HG03378 (cell line): ENCODE results near the gene KCNK10.

Experiments
- ATAC-seq: cut with Tn5 transposase; IDR thresholded peaks from one replicate; pipeline ENCODE4 v1.9.1; 2021; ENCODE audit warnings: mild to moderate bottlenecking, moderate library complexity; ENCODE audit not compliant: unreplicated experiment

Gene KCNK10, protein sequence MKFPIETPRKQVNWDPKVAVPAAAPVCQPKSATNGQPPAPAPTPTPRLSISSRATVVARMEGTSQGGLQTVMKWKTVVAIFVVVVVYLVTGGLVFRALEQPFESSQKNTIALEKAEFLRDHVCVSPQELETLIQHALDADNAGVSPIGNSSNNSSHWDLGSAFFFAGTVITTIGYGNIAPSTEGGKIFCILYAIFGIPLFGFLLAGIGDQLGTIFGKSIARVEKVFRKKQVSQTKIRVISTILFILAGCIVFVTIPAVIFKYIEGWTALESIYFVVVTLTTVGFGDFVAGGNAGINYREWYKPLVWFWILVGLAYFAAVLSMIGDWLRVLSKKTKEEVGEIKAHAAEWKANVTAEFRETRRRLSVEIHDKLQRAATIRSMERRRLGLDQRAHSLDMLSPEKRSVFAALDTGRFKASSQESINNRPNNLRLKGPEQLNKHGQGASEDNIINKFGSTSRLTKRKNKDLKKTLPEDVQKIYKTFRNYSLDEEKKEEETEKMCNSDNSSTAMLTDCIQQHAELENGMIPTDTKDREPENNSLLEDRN

DNA sequence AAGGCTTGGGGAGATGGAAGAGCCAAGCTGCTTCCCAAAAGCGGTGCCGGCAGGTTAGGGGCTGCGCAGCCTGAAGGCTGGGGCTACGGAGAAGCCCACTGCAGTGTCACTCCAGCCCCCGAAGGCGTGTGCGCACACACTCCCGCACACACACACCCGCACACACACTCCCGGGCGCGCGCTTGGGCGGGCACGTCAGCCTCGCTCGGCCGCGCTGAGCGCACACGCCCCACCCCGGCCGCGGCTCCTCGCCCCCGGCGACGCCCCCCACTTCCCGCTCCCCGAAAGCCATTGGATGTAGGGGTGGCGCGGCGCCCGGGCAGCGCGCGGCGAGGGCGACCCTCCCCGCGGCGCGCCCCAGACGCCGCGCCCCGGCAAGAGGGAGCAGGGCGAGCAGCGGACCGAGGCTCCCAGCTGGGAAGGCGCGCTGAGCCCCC is at the start of gene KCNK10:
Gene KCNK10 (minus strand): TSS at position 184 of the 437 bp plus-strand sequence. CDS start 471 bp downstream, outside the sequence.
- no peak for ATAC-seq

DNA sequence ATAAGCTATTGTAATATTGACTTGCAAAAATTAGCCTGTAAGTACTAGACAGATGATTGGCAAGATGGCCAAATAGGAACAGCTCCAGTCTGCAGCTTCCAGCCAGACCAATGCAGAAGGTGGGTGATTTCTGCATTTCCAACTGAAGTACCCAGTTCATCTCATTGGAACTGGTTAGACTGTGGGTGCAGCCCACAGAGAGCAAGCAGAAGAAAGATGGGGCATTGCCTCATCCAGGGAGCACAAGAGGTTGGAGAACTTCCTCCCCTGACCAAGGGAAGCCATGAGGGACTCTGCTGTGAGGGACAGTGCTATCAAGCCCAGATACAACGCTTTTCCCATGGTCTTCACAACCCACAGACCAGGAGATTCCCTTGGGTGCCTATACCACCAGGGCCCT is 46.4 kb upstream of the KCNK10 start:
- no peak for ATAC-seq

DNA sequence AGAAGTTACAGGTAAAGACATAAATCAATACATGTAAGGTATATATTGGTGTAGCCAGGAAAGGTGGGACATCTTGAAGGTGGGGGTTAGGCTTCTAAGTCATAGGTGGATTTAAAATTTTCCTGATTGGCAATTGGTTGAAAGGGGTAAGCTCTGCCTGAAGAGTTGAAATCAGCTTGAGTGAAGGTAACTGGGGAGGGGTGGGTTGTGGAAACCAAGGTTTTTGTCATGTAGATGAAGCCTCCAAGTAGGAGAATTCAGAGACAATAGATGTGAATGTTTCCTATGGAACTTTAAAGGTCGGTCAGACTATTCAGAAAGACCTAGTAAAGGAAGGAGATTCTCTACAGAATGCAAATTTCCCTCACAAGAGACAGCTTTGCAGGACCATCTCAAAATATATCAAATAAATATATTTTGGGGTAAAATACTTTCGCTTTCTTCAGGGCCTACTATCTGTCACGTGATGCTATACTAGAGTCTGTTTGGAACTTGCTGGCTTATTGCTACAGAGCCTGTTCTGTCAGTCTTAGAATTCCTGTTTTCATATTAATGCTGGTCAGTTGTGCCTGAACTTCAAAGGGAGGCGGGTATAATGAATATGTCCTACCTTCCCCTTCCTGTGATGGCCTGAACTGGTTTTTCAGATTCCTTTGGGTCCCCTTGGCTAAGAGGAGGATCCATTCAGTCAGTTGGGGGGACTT is 41.8 kb upstream of the KCNK10 start:
- ATAC-seq = no peak

DNA sequence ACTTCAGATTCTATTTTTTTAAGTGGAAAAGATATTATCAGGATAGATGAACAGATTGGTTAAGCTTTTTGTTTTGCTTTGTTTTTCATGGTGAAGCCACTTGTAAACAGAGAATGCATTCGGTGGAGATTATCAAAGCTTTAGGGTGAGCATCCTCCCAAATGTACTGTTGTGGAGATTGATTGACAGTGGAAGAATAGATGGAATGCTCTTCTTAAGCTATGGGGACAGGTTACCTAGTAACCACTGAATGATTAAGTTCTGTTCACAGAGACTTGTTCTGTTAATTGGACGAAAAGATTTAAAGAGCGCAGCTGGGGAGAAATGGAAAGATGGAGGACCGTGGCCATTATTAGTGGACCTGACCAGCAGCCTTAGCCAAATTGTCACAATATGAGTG is 40.6 kb upstream of the KCNK10 start:
- no peak for ATAC-seq

DNA sequence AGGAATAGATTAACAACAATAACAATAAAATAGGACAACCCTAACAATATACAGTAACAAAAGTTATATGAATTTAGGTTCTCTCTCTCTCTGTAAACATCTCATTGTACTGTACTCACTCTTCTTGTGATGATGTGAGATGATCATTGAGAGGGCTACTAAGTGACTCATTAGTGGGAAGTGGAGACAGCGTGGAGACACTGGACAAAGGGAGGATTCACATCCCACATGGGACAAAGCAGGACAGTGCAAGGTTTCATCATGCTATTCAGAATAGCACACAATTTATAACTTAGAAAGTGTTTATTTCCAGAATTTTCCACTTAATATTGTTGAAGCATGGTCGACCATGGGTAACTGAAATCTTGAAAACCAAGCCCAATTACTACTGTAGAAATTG is 36.4 kb upstream of the KCNK10 start:
- ATAC-seq = no peak

DNA sequence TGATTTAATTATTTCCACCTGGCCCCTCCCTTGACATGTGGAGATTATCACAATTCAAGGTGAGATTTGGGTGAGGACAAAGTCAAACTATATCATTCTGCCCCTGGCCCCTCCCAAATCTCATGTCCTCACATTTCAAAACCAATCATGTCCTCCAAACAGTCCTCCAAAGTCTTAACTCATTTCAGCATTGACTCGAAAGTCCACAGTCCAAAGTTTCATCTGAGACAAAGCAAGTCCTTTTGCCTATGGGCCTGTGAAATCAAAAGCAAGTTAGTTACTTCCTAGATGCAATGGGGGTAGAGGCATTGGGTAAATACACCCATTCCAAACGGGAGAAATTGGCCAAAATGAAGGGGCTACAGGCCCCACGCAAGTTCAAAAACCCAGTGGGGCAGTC is 31.3 kb upstream of the KCNK10 start:
- no peak for ATAC-seq

DNA sequence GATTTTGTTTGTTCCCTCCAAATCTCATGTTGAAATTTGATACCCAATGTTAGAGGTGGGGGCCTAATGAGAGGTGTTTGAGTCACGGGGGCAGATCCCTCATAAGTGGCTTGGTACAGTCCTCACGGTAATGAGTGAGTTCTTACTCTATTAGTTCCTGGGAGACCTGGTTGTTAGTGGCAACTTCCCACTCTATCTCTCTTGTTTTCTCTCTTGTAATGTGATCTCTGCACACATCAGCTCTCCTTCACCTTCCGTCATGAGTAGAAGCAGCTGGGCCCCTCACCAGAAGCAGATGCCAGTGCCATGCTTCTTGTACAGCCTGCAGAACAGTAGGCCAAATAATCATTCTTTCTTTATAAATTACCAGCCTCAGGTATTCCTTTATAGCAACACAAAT is 29.6 kb upstream of the KCNK10 start:
- ATAC-seq = no peak

DNA sequence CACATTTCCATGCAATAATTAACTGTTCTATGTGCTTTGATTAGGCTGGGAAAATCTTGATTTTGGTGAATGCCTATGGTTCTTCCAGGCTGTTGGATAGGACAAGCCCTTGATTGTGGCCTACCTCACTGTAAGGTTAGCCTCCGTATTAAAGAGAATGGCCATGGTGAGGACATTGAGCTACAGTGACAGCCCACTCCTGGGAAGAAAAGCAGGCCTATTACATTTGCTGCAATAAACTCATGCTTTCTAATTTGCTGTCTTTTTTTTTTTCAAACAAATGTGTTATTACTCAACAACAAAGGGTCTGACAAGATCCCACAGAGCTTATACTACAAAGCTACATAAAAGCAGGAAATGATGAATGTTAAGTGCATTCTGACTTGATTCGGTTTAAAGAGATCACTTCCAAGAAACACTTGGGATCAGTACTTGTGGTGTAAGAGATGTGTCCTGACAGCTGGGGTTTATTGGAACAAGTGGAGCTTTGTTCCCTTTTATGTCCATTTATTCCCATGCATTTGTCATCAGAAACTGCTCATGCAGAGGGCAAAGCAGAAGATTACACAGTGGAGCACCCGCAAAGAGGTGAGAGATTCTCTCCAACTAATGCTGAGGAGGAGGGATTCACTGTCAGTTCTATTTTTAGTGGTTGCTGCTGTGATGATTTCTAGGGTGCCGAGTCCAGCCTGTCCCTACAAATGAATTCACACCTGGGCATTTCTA is 29.1 kb upstream of the KCNK10 start:
- ATAC-seq = no peak

DNA sequence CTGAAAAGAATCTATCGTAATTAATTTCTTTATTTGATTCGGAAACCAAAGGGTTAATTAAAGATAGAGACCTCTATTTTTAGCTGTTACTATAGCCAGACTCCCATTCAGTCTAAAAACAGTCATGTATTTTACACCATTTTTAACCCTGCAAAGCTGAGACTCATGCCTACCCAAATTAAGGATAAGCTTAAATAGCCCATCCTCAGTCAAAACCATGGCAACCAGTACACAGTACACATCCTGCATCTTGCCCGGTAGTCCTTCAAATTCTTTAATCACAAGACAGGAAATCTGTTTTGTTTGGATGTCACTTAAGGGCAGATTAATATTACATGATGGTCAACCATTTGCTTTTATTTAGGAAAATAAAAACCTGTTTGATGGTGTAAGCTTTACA is 25.5 kb upstream of the KCNK10 start:
- ATAC-seq = no peak

DNA sequence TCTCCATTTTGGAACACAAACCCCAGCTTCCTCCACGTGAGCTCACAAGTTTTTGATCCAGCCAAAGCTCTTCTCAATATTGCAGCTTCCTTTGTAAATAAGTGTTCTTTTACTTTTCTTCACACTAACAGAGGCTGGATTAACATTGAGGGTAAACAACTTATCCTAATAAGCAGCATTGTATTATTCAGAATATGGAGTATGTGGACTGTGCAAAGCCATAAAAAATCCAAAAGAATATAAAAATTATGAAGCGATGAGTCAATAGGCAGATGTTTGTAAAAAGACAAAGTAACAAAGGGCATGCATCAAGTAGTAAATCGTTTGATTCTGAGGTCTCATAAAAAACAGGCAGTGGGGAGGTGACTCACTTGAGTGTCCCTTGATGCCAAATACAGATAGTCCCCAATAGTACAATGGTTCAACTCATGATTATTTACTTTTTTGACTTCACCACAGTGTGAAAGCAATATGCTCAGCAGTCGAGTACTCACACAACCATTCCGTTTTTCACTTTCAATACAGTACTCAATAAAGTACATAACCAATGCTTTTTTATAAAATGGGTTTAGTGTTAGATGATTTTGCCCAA is 23.1 kb upstream of the KCNK10 start:
- no peak for ATAC-seq

DNA sequence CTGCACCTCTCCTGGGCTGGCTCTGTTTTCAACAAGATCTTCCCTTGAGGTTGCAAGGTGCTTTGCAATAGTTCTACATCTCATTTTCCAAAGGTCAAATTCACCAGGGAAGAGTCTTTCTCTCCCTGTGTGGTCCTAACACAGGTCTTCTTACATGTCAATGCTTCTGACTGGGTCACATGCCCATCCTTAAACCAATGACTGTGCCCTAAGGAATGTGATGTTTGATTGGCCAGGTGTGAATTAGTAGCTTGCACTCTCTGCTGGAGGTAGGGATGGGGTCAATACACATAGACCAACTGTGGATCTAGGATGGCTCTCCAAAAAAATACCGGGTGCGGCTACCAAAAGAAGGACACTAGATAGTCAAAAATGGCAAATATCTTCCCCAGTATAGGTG is 19.9 kb upstream of the KCNK10 start:
- ATAC-seq = no peak

DNA sequence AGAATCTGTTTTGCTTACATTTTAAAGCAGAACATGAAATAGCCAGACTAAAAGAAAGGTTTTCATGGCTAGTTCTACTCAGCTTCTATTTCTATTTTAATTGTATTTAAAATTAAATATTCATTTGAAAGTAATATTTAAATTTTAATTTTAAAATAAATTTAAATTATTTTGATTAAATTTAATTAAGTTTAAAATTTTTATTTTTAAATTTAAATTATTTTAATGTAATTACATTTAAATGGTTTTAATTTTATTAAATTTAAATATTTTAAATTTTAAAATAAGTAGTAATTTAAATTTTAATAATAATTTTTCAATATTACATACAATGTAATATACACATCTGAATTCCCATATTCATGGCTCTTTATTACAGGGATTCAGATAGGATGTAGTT is 17.3 kb upstream of the KCNK10 start:
- ATAC-seq = no peak

DNA sequence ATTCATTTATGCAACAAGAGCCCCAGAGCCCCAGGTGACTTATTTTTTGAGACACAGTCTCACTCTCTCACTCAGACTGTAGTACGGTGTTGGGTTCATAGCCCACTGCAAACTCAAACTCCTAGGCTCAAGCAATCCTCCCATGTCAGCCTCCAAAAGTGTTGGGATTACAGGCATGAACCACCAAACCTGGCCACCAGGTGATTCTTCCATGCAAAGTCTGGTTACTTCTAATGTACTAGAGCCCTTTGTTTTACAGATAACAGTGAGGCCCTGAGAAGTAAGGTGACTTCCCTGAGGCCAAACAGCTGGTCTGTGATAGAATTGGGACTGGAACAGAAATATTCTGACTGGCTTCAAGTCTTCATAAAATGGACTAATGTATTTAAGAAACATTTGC is 10.0 kb upstream of the KCNK10 start:
- no peak for ATAC-seq

DNA sequence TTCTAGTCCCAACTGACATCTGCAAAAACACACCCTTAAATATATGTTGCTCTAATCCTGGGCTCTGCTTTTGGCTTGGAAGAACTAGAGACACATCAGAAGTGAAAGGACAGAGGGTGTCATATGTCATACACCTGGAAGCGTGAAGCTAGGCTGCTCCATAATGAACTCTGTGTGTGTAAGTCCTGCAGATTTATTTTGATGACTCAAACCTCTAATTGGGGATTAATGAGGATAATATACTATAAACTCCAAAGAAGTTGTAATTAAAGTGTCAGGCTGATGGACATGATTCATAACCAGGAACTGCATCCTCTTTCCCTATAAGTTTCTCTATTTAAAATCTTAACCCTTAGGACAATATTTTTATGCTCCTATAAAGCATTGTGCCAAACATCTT is 4.4 kb upstream of the KCNK10 start:
- ATAC-seq = no peak

DNA sequence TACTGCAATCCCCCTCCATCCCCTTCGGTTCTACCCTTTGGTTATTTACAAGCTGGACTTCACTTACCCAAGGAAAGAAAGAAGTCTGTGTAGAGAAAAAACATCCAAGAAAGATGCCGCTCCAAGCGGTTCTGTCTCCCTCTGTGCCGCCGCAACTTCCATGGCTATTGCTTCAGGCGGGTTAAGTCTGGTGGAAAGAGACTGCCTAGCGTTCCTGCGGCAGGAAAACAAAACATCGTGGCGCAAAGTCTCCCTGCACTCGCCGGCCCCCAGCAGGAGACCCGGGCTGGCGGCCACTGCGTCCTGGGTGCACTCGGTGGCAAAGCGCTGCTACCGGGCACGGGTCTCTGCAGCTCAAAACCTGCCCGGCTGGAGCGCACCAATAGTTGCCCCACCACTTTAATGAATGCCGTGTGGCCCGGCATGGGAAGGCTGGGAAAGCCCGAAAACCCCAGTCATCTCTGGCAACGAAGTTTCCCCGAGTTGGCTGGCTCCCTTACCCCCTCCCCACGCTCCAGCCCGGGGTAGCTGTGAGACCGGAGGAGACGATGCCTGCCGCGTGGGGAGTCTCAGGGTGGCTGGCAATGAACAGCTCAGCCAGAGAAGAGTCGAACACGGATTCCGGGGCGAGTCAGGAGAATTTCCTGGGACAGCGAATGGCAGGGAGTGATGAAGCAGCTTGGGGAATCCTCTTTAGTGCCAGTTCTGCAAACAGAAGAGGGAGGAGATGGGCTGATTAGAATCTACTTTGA is 3.5 kb upstream of the KCNK10 start:
- ATAC-seq = no peak

DNA sequence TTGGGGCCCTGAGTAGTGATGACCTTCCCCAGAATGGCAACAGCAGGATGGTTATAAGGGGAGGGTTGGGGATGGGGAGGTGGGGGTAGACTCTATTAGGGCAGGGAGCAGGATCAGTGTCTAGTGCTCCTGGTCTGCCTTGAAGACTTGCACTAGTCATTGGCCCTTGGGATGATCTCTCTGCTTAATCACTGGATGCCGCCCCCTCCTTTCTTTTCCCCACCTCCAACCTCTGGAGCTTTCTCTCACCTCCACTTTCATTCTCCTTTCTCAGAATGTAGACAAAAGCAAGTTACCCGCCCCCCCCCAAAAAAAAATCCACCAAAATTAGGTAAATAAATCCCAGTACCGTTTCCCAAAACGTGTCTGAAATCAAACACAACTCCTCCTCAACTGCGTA is 2.8 kb upstream of the KCNK10 start:
- no peak for ATAC-seq

DNA sequence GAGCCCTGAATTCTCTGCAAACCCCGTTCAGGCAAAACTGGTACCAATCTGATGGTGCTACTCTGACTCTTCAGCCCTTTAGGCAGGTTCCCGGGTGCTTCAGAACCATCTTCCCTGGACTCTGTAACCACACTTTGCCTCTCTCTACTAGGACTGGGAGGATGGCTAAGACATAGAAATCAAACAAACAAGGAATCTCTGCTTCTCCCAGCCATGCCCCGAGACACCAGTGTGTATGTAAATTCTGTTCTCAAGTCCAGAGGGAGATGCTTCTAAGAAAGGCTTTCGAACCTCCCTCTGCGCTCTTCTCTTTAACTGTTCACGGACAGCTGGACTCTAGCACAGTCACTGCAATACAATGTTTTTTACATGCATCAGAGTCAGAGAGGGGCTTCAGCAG is 1.9 kb upstream of the KCNK10 start:
- ATAC-seq = no peak

DNA sequence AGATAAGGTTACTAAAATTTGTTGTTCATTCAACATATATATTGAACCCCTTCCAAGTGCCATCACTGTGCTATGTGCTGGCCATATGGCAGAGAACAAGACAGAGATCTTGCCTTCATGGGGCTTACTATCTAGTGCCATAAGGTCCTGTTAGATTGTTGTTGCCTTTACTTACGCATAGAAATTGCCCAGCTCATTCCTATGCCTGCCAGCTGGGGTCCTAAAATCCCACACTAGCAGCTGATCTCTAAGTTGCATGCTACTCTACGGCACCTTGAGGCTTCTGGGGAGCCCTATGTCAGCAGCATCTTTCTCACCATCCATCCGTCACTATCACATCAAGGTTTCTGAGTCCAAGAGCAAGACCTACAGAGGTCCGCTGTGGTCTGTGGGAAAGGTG is 1.4 kb upstream of the KCNK10 start:
- no peak for ATAC-seq

DNA sequence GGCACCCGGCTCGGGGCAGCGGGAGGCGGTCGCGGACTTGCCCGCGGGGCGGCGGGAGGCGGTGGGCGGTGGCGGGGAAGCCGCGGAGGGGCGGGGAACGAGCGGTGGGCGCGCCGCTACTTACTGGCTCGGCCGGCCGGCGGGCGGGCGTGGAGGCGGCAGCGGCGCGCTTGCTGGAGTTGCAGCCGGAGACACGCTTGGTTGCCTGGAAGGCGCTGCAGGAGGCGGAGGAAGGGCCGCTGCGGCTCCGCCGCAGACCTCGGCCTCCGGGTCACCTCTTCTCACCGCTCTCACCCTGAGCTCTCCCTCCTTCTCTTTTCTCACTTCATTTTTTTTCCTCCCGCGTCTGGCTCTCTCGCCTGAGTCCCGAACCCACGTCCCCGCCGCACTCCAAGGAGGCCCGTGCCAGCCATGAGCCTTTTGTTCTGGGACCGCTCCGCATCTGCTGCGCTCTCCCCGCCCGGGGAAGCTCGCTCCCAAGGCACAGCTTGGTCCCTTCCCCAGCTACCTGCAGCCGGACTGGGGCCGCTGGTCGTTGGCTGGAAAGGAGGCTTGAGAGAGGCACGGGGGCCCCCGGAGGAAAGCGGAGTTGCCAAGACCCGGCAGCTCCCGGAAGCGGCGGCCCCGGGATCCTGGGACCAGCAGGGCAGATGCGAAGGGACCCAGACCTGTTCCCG is 592 bp upstream of the KCNK10 start:
- peak; percentile 89 for ATAC-seq
